ENCODE results near the gene ZNF223.

The ZNF223 gene

DNA sequence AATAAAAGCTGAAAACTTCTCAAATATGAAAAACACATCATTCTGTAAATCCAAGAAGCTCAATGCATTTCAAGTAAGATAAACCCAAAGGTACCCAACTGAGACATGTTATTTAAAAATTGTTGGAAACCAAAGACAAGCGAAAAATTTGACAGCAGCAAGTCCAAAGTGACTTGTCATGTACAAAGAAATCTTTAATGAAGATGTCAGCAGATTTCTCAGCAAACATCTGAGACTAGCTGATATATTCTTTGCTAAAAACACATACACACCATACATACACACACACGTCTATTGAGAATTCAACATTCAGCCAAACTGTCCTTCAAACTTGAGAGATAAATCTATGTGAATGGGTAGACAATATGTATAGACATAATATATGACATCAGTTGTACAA, 32.3 kb upstream of the ZNF223 start:
- TF ChIP-seq ZFX (IDR thresholded peaks at IDR 0.05): no peak
- TF ChIP-seq, protein P1, sequence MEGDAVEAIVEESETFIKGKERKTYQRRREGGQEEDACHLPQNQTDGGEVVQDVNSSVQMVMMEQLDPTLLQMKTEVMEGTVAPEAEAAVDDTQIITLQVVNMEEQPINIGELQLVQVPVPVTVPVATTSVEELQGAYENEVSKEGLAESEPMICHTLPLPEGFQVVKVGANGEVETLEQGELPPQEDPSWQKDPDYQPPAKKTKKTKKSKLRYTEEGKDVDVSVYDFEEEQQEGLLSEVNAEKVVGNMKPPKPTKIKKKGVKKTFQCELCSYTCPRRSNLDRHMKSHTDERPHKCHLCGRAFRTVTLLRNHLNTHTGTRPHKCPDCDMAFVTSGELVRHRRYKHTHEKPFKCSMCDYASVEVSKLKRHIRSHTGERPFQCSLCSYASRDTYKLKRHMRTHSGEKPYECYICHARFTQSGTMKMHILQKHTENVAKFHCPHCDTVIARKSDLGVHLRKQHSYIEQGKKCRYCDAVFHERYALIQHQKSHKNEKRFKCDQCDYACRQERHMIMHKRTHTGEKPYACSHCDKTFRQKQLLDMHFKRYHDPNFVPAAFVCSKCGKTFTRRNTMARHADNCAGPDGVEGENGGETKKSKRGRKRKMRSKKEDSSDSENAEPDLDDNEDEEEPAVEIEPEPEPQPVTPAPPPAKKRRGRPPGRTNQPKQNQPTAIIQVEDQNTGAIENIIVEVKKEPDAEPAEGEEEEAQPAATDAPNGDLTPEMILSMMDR (conservative IDR thresholded peaks at IDR 0.05): no peak
- H3K27ac ChIP-seq: no peak overlapping the region

DNA sequence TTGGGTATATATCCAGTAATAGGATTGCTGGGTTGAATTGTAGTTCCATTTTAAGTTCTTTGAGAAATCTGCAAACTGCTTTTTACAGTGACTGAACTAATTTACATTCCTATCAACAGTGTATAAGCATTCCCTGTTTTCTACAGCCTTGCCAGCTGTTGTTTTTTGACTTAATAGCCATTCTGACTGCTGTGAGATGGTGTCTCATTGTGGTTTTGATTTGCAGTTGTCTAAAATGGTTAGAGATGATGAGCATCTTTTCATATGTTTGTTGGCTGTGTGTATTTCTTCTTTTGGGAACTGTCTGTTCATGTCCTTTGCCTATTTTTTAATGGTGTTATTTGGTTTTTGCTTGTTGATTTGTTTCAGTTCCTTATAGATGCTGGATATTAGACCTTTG, 30.6 kb upstream of the ZNF223 start:
- no peak overlapping the region for H3K27ac ChIP-seq
- TF ChIP-seq, protein P1 (conservative IDR thresholded peaks at IDR 0.05): no peak
- TF ChIP-seq ZFX (IDR thresholded peaks at IDR 0.05): no peak

DNA sequence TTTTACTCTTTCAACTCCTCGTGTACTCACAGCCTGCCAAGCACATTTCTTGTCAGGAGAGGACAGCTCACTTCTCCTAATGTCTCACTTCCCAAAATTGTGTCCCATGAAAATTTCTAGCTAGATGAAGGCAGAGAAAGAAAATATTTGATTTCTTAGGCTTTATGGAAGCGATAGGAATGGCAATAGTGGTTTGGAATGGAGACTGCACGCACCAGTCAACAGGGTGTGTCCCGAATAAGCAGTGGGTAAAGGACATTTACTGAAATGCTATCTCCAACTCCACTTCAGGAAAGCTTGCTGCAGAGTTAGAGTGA, 27.0 kb upstream of the ZNF223 start:
- TF ChIP-seq, protein P1 (conservative IDR thresholded peaks at IDR 0.05): no peak
- TF ChIP-seq ZFX (IDR thresholded peaks at IDR 0.05): no peak
- H3K27ac ChIP-seq: peak overlapping the region; percentile 66

DNA sequence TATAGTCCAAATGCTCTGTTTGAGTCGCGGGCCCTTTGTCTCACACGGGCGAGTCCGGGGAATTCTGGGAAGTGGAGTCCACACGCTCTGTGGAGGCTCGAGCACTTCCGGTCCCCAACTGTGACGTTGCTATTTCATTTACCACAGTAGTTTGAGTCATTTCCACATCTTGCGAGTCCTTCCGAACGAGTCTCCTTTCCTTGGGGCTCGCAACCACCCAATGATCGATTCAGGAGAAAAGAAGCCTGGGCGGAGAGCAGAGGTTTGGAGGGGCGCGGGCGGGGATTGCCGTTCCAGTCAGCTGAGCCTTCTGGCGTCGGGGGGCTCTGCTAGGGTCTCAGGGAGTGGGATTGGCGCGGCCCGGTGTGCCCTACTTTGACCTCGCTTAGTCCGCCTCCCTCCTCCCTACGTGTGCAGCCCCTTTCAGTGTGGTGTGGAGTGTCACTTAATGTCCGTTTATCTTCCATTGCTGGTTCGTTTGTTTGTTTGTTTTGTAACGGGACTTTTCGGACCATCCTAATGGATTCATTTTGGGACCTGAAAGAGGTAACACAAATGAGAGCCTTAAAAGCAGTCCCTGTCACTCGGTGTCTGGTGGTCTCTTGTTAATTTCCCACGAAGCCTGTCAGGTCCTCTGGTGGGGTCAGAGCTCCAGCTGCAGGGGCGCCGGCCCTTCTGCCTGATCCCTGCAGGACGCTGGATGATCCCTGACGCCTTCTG, 26.5 kb upstream of the ZNF223 start, which contains the start of gene ZNF222:
Gene ZNF222 (plus strand): TSS at position 163 of the 720 bp plus-strand sequence. CDS start 58 bp downstream, at position 221.
- H3K27ac ChIP-seq: peak within 1 kb of the TSS; percentile 66
- TF ChIP-seq, protein P1 (conservative IDR thresholded peaks at IDR 0.05): no peak
- TF ChIP-seq ZFX (IDR thresholded peaks at IDR 0.05): no peak

DNA sequence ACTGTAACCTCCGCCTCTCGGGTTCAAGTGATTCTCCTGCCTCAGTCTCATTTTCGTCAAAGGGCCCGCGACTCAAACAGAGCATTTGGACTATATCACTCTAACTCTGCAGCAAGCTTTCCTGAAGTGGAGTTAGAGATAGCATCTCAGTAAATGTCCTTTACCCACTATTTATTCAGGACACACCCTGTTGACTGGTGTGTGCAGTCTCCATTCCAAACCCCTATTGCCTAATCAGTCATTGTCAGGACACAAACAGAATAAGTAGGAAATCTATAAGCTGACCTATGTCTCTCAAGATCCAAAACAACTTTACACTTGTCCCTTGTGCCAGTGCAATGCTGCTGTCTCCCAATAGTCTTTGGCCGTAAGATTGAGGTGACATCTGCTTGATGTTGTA, 25.2 kb upstream of the ZNF223 start:
- no peak overlapping the region for H3K27ac ChIP-seq
- TF ChIP-seq, protein P1 (conservative IDR thresholded peaks at IDR 0.05): no peak
- no peak for TF ChIP-seq ZFX (IDR thresholded peaks at IDR 0.05)

DNA sequence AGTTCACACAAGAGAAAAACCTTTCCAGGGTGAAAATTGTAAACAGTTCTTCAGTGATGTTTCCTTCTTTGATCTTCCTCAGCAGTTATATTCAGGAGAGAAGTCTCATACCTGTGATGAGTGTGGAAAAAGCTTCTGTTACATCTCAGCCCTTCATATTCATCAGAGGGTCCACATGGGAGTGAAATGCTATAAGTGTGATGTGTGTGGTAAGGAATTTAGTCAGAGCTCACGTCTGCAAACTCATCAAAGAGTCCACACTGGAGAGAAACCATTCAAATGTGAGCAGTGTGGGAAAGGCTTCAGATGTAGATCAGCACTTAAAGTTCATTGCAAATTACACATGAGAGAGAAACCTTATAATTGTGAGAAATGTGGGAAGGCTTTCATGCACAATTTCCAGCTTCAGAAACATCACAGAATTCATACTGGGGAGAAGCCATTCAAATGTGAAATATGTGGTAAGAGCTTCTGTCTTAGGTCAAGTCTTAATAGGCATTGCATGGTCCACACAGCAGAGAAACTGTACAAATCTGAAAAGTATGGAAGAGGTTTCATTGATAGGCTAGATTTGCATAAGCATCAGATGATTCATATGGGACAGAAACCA, 19.7 kb upstream of the ZNF223 start:
- H3K27ac ChIP-seq: no peak overlapping the region
- TF ChIP-seq, protein P1 (conservative IDR thresholded peaks at IDR 0.05): no peak
- TF ChIP-seq ZFX (IDR thresholded peaks at IDR 0.05): no peak

DNA sequence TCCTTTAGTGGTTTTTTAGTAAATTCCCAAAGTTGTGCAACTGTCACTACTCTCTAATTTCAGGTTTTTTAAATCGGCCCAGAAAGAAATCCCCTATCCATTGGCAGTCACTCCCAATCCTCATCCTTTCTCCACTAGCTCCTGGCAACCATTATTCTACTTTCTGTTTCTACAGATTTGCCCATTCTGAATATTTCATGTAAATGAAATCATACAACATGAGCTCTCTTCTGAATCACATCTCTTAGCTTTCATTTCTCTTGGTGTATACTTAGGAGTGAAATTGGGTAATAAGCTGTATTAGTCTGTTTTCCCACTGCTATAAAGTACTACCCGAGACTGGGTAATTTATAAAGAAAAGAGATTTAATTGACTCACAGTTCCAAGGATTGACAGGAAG, 9.7 kb upstream of the ZNF223 start:
- TF ChIP-seq ZFX (IDR thresholded peaks at IDR 0.05): no peak
- TF ChIP-seq, protein P1 (conservative IDR thresholded peaks at IDR 0.05): no peak
- no peak overlapping the region for H3K27ac ChIP-seq

Measured in C4-2B (cell line).